Tibial nerve (tissue), 4 donors: ENCODE data around the gene SGCG. TPM values are rescaled to one million over a fixed set of nuclear protein-coding genes. Genes with fewer than 3 reads are reported as not detected.

Experiments
- DNase-seq, 2 donors: peaks; one replicate each; pipeline ENCODE4 v3.0.0-alpha.2; 2019; ENCODE audit warnings: low spot score in 2 of 2
- H3K27ac ChIP-seq, 4 donors: fragments of 200-600 bp; sonication (generic) in 3 of 4; one replicate each; pipeline ENCODE4 v1.5.1; 2017 to 2019; ENCODE audit warnings: mild to moderate bottlenecking in 1 of 4
- H3K27me3 ChIP-seq, 2 donors: fragments of 200-600 bp; sonication (generic) in 1 of 2; one replicate each; pipeline versions ENCODE4 v1.5.1 to v1.6.0; 2017 to 2019
- H3K36me3 ChIP-seq, 3 donors: fragments of 200-600 bp; sonication (generic); one replicate each; pipeline ENCODE4 v1.5.1; 2018 to 2019
- H3K4me1 ChIP-seq, 4 donors: fragments of 200-600 bp; sonication (generic) in 3 of 4; one replicate each; pipeline ENCODE4 v1.5.1; 2017 to 2019
- H3K4me3 ChIP-seq, 4 donors: fragments of 200-600 bp; sonication (generic) in 3 of 4; one replicate each; pipeline ENCODE4 v1.5.1; 2017 to 2019; ENCODE audit warnings: mild to moderate bottlenecking in 1 of 4, moderate library complexity in 1 of 4
- H3K9me3 ChIP-seq, 4 donors: fragments of 200-600 bp; sonication (generic) in 3 of 4; one replicate each; pipeline ENCODE4 v1.5.1; 2017 to 2019
- EP300 ChIP-seq, 2 donors: sonication (generic); formaldehyde crosslinking; IDR thresholded peaks; one replicate each; pipeline ENCODE4 v1.6.1; 2017; ENCODE audit warnings: antibody characterized with exemption in 2 of 2, mild to moderate bottlenecking in 1 of 2
- POLR2A ChIP-seq, 2 donors: fragments of 450-650 bp; IDR thresholded peaks; one replicate each; pipeline ENCODE4 v1.6.1; 2017; ENCODE audit warnings: antibody characterized with exemption in 2 of 2, mild to moderate bottlenecking in 2 of 2, moderate library complexity in 2 of 2
- WGBS, 2 donors: methylation state at CpG; one replicate each; pipeline ENCODE4 v1.1.5; 2018; 5-methylcytosine and 5-hydroxymethylcytosine counted together
- total RNA-seq, 4 donors: library from RNA; depleted of rRNA; stranded (reverse); fragments of >200 nt; gene quantifications; one replicate each; pipeline ENCODE4 v1.1.0, GENCODE V29; 2016
- TF ChIP-seq, protein P1 (sequence below), 5 experiments: fragments of 200-600 bp in 3 of 5; fragments of 450-650 bp in 2 of 5; sonication (generic) in 3 of 5; IDR thresholded peaks; one replicate each; pipeline ENCODE4 v1.5.1; 2016 to 2019; ENCODE audit warnings: antibody characterized with exemption in 5 of 5, mild to moderate bottlenecking in 3 of 5, moderate library complexity in 2 of 5

SGCG gene
- total RNA-seq, 4 donors from 2014 or later: 1.1 to 2.0 (median 1.7) TPM

DNA sequence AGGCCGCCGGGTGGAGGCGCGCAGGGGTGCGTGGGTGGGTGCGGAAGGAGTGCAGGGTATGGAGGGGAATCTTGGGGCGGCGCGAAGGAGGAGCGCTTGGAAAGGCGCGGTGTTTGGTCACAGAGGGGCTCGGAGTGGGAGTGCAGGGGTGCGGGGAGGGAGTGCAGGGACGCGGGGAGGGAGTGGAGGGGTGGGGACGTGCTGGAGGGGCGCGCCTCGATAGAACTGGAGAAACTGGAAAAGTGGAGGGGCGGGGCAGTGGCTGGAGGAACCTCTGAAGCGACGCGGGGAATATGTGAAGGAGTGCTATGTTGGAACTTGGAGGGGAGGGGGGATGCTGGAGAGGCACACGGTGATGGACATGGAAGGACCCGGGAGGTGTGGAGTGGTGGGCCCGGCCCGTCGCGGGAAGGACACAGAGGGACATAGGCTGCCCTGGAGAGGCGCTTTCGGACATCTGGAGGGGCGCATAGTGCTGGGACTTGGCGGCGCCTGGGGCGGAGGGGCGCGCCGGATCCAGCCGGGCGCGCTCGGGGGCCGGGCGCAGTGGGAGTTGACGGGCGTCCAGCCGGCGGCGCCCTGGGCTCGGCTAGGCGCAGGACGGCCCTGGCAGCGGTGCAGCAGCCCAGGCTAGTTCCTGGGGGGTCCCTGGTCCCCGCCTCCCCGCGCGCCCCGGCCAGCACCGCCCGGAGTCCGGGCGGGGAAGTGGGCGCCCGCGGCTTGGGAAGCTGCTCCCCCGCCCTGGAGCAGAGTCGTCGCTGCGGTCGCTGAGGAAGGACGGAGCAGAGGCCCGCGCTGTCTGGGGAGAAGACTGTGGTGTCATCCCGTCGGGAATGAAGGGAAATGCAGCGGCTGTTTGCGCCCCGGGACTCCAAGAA, 20.8 kb upstream of the SGCG start:
- H3K27me3 ChIP-seq: peaks cover 0 to 15% of the 10 kb centered on the region in 2 donors
- H3K9me3 ChIP-seq: no peaks in the 10 kb centered on the region
- H3K27ac ChIP-seq: no peak overlapping the region
- H3K4me3 ChIP-seq: peak overlapping the region in 2 of 4 donors; percentile 5 to 50
- H3K4me1 ChIP-seq: peaks cover 0 to 17% (median 0%) of the 10 kb centered on the region in 4 donors
- DNase-seq: no peak
- H3K36me3 ChIP-seq: no peaks in the 10 kb centered on the region
- 2% methylated on average over 38 to 74 of the region's 79 CpGs for WGBS, 2 donors
- TF ChIP-seq POLR2A (IDR thresholded peaks at IDR 0.05) (no peak), EP300 (IDR thresholded peaks at IDR 0.05) (no peak)
- TF ChIP-seq, protein P1, sequence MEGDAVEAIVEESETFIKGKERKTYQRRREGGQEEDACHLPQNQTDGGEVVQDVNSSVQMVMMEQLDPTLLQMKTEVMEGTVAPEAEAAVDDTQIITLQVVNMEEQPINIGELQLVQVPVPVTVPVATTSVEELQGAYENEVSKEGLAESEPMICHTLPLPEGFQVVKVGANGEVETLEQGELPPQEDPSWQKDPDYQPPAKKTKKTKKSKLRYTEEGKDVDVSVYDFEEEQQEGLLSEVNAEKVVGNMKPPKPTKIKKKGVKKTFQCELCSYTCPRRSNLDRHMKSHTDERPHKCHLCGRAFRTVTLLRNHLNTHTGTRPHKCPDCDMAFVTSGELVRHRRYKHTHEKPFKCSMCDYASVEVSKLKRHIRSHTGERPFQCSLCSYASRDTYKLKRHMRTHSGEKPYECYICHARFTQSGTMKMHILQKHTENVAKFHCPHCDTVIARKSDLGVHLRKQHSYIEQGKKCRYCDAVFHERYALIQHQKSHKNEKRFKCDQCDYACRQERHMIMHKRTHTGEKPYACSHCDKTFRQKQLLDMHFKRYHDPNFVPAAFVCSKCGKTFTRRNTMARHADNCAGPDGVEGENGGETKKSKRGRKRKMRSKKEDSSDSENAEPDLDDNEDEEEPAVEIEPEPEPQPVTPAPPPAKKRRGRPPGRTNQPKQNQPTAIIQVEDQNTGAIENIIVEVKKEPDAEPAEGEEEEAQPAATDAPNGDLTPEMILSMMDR (IDR thresholded peaks at IDR 0.05): no peak

DNA sequence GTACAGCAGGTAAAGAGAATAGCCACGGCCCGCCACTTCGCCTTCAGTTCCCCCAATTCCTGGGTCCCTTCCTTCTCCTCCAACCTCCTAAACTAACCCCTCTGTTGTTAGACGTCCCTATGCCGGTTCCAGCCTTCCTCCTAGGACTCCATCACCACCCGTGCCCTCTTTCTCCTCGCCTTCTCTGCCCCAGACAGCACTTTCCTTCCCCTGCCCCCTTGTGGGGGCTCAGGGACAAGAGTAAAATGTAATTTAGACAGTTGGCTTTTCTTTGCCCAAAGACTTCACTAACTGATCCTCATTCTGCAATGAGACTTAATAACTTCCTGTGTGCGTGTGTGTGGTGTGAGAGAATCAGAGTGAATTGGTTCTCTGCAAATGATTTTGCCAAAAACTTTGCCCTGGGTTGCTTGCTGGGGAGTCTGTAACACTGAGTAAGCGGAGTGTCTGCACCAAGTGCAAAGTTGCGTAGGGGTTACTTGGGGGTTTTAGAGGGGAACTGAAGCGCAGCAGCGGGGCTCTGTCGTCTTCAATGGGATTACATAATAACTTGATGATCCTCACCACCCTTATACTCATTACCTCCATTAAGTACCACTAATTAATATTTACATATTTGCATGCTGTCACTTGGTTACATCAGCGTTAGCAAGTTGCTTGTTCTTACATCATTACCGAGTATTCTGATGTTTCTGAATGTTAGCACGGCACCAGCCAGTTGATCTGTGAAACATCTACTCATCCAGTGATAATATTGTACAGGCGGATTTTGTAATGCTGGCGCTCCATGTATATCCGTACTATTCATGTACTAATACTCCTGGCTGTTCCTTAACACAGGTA, 19.9 kb upstream of the SGCG start:
- WGBS, 2 donors: 34 to 36% methylated on average over 19 of the region's 19 CpGs
- H3K36me3 ChIP-seq: no peaks in the 10 kb centered on the region
- peaks cover 0 to 15% of the 10 kb centered on the region in 2 donors for H3K27me3 ChIP-seq
- H3K4me3 ChIP-seq: peak overlapping the region in 1 of 4 donors; percentile 50
- H3K9me3 ChIP-seq: no peaks in the 10 kb centered on the region
- peaks cover 0 to 17% (median 0%) of the 10 kb centered on the region in 4 donors for H3K4me1 ChIP-seq
- H3K27ac ChIP-seq: no peak overlapping the region
- DNase-seq: no peak
- TF ChIP-seq EP300 (IDR thresholded peaks at IDR 0.05): no peak
- no peak for TF ChIP-seq POLR2A (IDR thresholded peaks at IDR 0.05)
- TF ChIP-seq, protein P1 (IDR thresholded peaks at IDR 0.05): no peak

DNA sequence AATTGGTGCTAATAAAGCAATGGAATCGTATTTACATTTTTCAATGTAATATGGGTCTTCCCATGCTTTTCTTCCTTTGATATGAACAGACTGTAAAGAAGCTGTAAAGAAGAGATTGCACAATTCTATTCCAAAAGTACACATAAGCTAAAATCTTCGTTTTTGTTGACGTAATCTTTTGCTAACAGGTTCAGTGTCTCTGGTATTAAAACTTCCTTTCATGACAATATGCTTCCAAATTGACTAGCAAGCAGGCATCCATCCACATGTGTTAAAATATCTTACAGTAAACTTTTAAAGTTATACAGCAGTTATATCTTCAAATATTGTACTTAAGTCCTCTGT, 19.3 kb upstream of the SGCG start:
- Histone ChIP-seq H3K9me3 (no peaks in the 10 kb centered on the region), H3K27ac (no peak overlapping the region), H3K4me3 (no peak overlapping the region), H3K36me3 (no peaks in the 10 kb centered on the region), H3K27me3 (peaks cover 0 to 15% of the 10 kb centered on the region in 2 donors), H3K4me1 (peaks cover 0 to 17% (median 0%) of the 10 kb centered on the region in 4 donors)
- TF ChIP-seq, protein P1 (IDR thresholded peaks at IDR 0.05): no peak
- TF ChIP-seq POLR2A (IDR thresholded peaks at IDR 0.05): no peak
- no peak for TF ChIP-seq EP300 (IDR thresholded peaks at IDR 0.05)
- DNase-seq: no peak
- WGBS, 2 donors: 71 to 74% methylated on average over 3 of the region's 3 CpGs

DNA sequence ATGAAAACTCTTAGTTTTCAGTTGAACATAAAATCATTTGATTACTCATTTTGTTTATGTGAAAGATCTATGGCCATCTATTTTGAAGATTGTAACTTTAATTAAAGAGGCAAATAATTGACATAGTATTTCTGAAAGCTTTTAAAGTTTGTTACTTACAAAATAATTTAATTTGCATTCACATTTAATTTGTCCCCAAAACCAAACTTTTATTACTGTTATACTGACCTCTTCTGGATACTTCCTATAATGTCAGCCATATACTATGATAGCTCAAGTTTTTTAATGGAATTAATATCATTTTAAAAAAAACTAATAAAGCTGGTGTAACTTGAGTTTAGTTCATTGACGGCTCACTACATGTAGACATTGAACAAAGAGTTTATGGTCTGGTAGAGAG, 4.9 kb upstream of the SGCG start:
- no peaks in the 10 kb centered on the region for H3K27me3 ChIP-seq
- no peak for DNase-seq
- H3K4me3 ChIP-seq: no peak overlapping the region
- H3K36me3 ChIP-seq: no peaks in the 10 kb centered on the region
- no peaks in the 10 kb centered on the region for H3K9me3 ChIP-seq
- TF ChIP-seq EP300 (IDR thresholded peaks at IDR 0.05): no peak
- TF ChIP-seq, protein P1 (IDR thresholded peaks at IDR 0.05): peak in 1 of 5 experiments; percentile 19
- no peak for TF ChIP-seq POLR2A (IDR thresholded peaks at IDR 0.05)
- 0% methylated on average over 1 of the region's 1 CpG for WGBS, 2 donors
- H3K4me1 ChIP-seq: no peaks in the 10 kb centered on the region
- H3K27ac ChIP-seq: no peak overlapping the region

DNA sequence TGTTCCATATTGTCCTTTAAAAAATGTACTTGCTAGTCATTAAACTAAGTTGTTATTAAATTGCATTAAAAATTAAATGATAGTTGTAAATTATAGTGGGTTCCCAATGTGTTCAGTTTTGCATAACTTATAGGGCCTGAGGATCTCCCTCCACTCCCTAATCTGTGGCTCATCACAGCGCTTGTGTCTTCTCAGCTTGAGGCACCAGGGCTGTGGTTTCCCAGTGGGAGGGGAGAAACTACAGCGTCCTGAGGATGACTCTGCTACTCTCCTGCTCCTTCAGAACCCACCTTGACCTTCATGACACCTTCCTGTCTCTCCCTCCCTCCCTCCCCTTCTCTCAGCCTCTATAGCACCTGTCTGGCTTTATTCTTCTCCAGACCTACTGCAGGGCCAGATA, 1.4 kb downstream of the SGCG start:
- no peaks in the 10 kb centered on the region for H3K36me3 ChIP-seq
- no peak for TF ChIP-seq EP300 (IDR thresholded peaks at IDR 0.05)
- TF ChIP-seq POLR2A (IDR thresholded peaks at IDR 0.05): no peak
- TF ChIP-seq, protein P1 (IDR thresholded peaks at IDR 0.05): no peak
- WGBS, 2 donors: 72 to 76% methylated on average over 2 of the region's 2 CpGs
- no peak overlapping the region for H3K27ac ChIP-seq
- no peaks in the 10 kb centered on the region for H3K4me1 ChIP-seq
- no peak for DNase-seq
- H3K9me3 ChIP-seq: no peaks in the 10 kb centered on the region
- no peaks in the 10 kb centered on the region for H3K27me3 ChIP-seq
- no peak overlapping the region for H3K4me3 ChIP-seq
